Gastroesophageal sphincter (tissue), 4 donors: Measurements from ENCODE around the gene UNCX. TPM values are rescaled to one million over a fixed set of nuclear protein-coding genes. Genes with fewer than 3 reads are reported as not detected.

Source experiments
- ATAC-seq: fragments of 150-250 bp; one replicate; pipeline ENCODE4 v1.9.1; 2016; ENCODE audit warnings: mild to moderate bottlenecking, moderate library complexity
- H3K27ac ChIP-seq, 4 donors: fragments of 200-600 bp; sonication (generic) in 3 of 4; 1 replicate in 3 of 4; 2 replicates in 1 of 4; pipeline ENCODE4 v1.5.1; 2016 to 2019
- H3K27me3 ChIP-seq: fragments of 200-600 bp; sonication (generic); one replicate; pipeline ENCODE4 v1.5.1; 2019
- H3K36me3 ChIP-seq, 2 donors: fragments of 200-600 bp; sonication (generic); one replicate each; pipeline ENCODE4 v1.5.1; 2019; ENCODE audit warnings: control low read depth in 1 of 2
- H3K4me1 ChIP-seq, 3 donors: fragments of 200-600 bp; sonication (generic); 1 replicate in 2 of 3; 2 replicates in 1 of 3; pipeline ENCODE4 v1.5.1; 2016 to 2019; ENCODE audit warnings: control low read depth in 2 of 3
- H3K4me3 ChIP-seq, 2 donors: fragments of 200-600 bp; sonication (generic); one replicate each; pipeline ENCODE4 v1.5.1; 2019; ENCODE audit warnings: mild to moderate bottlenecking in 1 of 2, moderate library complexity in 1 of 2
- H3K9me3 ChIP-seq, 3 donors: fragments of 200-600 bp; sonication (generic); one replicate each; pipeline ENCODE4 v1.5.1; 2017 to 2019; ENCODE audit warnings: control low read depth in 2 of 3
- CTCF ChIP-seq, 4 experiments: fragments of 200-600 bp in 2 of 4; fragments of 450-650 bp in 2 of 4; sonication (generic) in 1 of 4; IDR thresholded peaks; one replicate each; pipeline ENCODE4 v1.5.1; 2017 to 2019; ENCODE audit warnings: antibody characterized with exemption in 4 of 4, mild to moderate bottlenecking in 2 of 4, moderate library complexity in 2 of 4
- EP300 ChIP-seq: sonication (generic); formaldehyde crosslinking; IDR thresholded peaks from one replicate; pipeline ENCODE4 v1.6.1; 2017; ENCODE audit warnings: antibody characterized with exemption, mild to moderate bottlenecking
- POLR2A ChIP-seq, 2 donors: fragments of 450-650 bp; IDR thresholded peaks; one replicate each; pipeline ENCODE4 v1.6.1; 2017; ENCODE audit warnings: antibody characterized with exemption in 2 of 2, mild to moderate bottlenecking in 2 of 2, moderate library complexity in 1 of 2
- POLR2AphosphoS5 ChIP-seq: sonication (generic); formaldehyde crosslinking; IDR thresholded peaks from one replicate; pipeline ENCODE4 v1.6.1; 2017; ENCODE audit warnings: antibody characterized with exemption
- WGBS, 2 donors: methylation state at CpG; one replicate each; pipeline ENCODE4 v1.1.5; 2018; ENCODE audit warnings: low coverage in 1 of 2; 5-methylcytosine and 5-hydroxymethylcytosine counted together
- total RNA-seq, 4 donors: library from RNA; depleted of rRNA; stranded (reverse); fragments of >200 nt; gene quantifications; one replicate each; pipeline ENCODE4 v1.1.0, GENCODE V29; 2016

The UNCX gene
- total RNA-seq, 4 donors from 2014 or later = not detected

DNA sequence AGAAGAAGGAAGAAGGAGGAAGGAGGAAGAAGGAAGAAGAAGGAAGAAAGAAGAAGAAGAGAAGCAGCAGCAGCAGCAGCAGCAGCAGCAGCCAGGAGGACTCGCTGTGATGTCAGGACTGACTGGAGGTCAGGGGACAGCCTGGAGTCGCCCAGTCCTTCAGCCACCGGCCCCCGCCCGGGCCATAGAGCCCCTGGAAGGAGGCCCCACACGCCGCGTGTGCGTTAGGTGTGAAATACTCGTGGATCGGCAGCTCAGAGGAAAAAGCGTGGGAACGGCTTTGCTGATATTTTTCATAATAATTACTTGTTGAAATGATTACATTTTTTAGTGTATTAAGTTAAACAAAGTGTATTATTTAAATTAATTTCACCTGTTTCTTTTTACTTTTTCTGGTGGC, 48.4 kb downstream of the UNCX start:
- Histone ChIP-seq H3K4me1 (no peaks in the 10 kb centered on the region), H3K4me3 (no peak overlapping the region), H3K27me3 (peaks cover 73% of the 10 kb centered on the region), H3K36me3 (no peaks in the 10 kb centered on the region), H3K27ac (no peak overlapping the region), H3K9me3 (peaks cover 0 to 3% (median 0%) of the 10 kb centered on the region in 3 donors)
- TF ChIP-seq EP300 = no peak
- 39 to 46% methylated on average over 8 to 13 of the region's 13 CpGs for WGBS, 2 donors
- no peak for ATAC-seq

DNA sequence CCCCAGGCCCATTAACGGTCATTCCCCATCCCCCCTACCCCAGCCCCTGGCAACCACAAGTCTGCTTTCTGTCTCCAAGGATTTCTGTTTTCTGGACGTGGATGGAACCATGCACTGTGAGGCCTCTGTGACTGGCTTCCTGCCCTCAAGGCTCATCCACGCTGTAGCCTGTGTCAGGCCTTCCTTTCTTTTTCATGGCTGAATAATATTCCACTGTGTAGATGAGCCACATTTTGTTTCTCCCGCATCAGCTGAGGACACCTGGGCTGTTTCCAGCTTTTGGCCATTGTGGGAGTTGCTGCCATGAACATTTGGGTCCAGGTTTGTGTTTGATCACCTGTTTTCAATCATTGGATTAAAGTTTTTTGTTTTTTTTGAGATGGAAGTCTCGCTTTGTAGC, 50.0 kb downstream of the UNCX start:
- H3K4me3 ChIP-seq = no peak overlapping the region
- H3K27ac ChIP-seq = no peak overlapping the region
- ATAC-seq = no peak
- no peaks in the 10 kb centered on the region for H3K4me1 ChIP-seq
- TF ChIP-seq POLR2A (IDR thresholded peaks at IDR 0.05) = no peak
- no peak for TF ChIP-seq EP300
- TF ChIP-seq POLR2AphosphoS5 = no peak
- TF ChIP-seq CTCF (IDR thresholded peaks at IDR 0.05) = no peak
- 74 to 100% methylated on average over 1 to 5 of the region's 5 CpGs for WGBS, 2 donors
- peaks cover 72% of the 10 kb centered on the region for H3K27me3 ChIP-seq
- no peaks in the 10 kb centered on the region for H3K9me3 ChIP-seq
- no peaks in the 10 kb centered on the region for H3K36me3 ChIP-seq

DNA sequence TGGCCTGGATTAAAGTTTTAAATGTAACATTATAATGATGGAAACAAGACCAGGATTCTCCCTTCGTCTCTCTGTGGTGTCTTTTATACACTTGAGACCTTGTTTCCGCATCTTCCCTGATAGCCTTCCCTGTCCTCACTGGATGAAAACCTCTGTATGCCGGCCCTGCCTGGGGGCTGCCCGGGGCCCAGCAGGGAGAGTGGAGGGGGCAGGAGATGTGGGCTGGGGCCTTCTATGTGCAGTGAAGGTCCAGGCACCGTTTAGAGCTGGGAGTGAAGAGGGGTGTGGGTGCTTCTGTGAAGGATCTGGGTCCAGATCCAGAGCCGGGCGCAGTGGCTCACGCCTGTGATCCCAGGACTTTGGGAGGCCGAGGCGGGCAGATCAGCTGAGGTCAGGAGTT, 50.7 kb downstream of the UNCX start:
- H3K4me1 ChIP-seq = no peaks in the 10 kb centered on the region
- ATAC-seq = no peak
- H3K4me3 ChIP-seq = no peak overlapping the region
- no peak for TF ChIP-seq EP300
- no peak for TF ChIP-seq POLR2A (IDR thresholded peaks at IDR 0.05)
- no peak for TF ChIP-seq CTCF (IDR thresholded peaks at IDR 0.05)
- TF ChIP-seq POLR2AphosphoS5 = no peak
- no peak overlapping the region for H3K27ac ChIP-seq
- no peaks in the 10 kb centered on the region for H3K9me3 ChIP-seq
- WGBS, 2 donors = 40 to 70% methylated on average over 1 to 7 of the region's 10 CpGs
- no peaks in the 10 kb centered on the region for H3K36me3 ChIP-seq
- H3K27me3 ChIP-seq = peaks cover 69% of the 10 kb centered on the region

GRCh38 chr7:1283941-1284742, 51.5 kb downstream of the UNCX start:
- 50% methylated on average over 3 of the region's 19 CpGs; no CpG with 5 or more reads in 1 of the 2 donors for WGBS, 2 donors

More at GRCh38 chr7:1283941-1284742, 51.5 kb downstream of the UNCX start:
- H3K36me3 ChIP-seq = no peaks in the 10 kb centered on the region
- ATAC-seq = no peak
- TF ChIP-seq CTCF (IDR thresholded peaks at IDR 0.05) (no peak), POLR2A (IDR thresholded peaks at IDR 0.05) (no peak), POLR2AphosphoS5 (no peak), EP300 (no peak)
- H3K4me1 ChIP-seq = no peaks in the 10 kb centered on the region
- H3K27me3 ChIP-seq = peaks cover 69% of the 10 kb centered on the region
- H3K9me3 ChIP-seq = no peaks in the 10 kb centered on the region
- H3K27ac ChIP-seq = no peak overlapping the region
- H3K4me3 ChIP-seq = no peak overlapping the region
